Ramos (cell line): Measurements from ENCODE around the gene IREB2.
"Not testable (repeated sequence)": the region's sequence is repeated elsewhere in the genome, so short reads cannot be mapped to it uniquely, and the experiment has no call there.

Source experiments
- in situ Hi-C: fragments of 300-500 bp; cut with MboI; formaldehyde crosslinking; loops from one replicate; pipeline ENCODE4 v1.14.3; 2022; ENCODE audit warnings: low sequenced_read_pairs; ENCODE audit not compliant: unreplicated experiment

Gene IREB2

GRCh38 chr15:78432664-78433063 lies 5.4 kb upstream of the IREB2 start:
- in situ Hi-C loops, result no loop called here

GRCh38 chr15:78434134-78434533 lies 3.9 kb upstream of the IREB2 start:
- in situ Hi-C loops, result no loop called here

GRCh38 chr15:78434711-78435110 lies 3.3 kb upstream of the IREB2 start:
- in situ Hi-C loops, result not testable (repeated sequence)

GRCh38 chr15:78437107-78437761 lies 782 bp upstream of the IREB2 start:
- in situ Hi-C loops, result no loop called here

GRCh38 chr15:78438619-78439285 lies 736 bp downstream of the IREB2 start:
- in situ Hi-C loops, result no loop called here

GRCh38 chr15:78440375-78441373 lies 2.7 kb downstream of the IREB2 start:
- in situ Hi-C loops, result no loop called here

GRCh38 chr15:78444255-78444654 lies 6.2 kb downstream of the IREB2 start:
- in situ Hi-C loops, result no loop called here

- in situ Hi-C loops, result no loop called here
Measured at GRCh38 chr15:78445875-78446274, 7.9 kb downstream of the IREB2 start.

- in situ Hi-C loops, result no loop called here
Measured at GRCh38 chr15:78446551-78446950, 8.5 kb downstream of the IREB2 start.

- in situ Hi-C loops, result no loop called here
Measured at GRCh38 chr15:78448441-78449219, 10.6 kb downstream of the IREB2 start.

- in situ Hi-C loops, result no loop called here
Measured at GRCh38 chr15:78449220-78449999, 11.4 kb downstream of the IREB2 start.

- in situ Hi-C loops, result no loop called here
Measured at GRCh38 chr15:78450285-78450858, 12.4 kb downstream of the IREB2 start.

GRCh38 chr15:78452485-78452884 lies 14.5 kb downstream of the IREB2 start:
- in situ Hi-C loops, result no loop called here

- in situ Hi-C loops, result no loop called here
Measured at GRCh38 chr15:78453447-78453846, 15.4 kb downstream of the IREB2 start.

- in situ Hi-C loops, result no loop called here
Measured at GRCh38 chr15:78454992-78455391, 17.0 kb downstream of the IREB2 start.

GRCh38 chr15:78455749-78456148 lies 17.7 kb downstream of the IREB2 start:
- in situ Hi-C loops, result no loop called here

- in situ Hi-C loops, result no loop called here
Measured at GRCh38 chr15:78456426-78456825, 18.4 kb downstream of the IREB2 start.

- in situ Hi-C loops, result no loop called here
Measured at GRCh38 chr15:78457101-78457500, 19.1 kb downstream of the IREB2 start.

- in situ Hi-C loops, result no loop called here
Measured at GRCh38 chr15:78460737-78461136, 22.7 kb downstream of the IREB2 start.
